Measurements from ENCODE around the gene SEPTIN2. TPM values are rescaled to one million over a fixed set of nuclear protein-coding genes. Genes with fewer than 3 reads are reported as not detected.
"Not testable (repeated sequence)": the region's sequence is repeated elsewhere in the genome, so short reads cannot be mapped to it uniquely, and the experiment has no call there.

The SEPTIN2 gene
- polyA plus RNA-seq (2012; ENCODE audit: insufficient read depth, insufficient read length): 136 TPM

DNA sequence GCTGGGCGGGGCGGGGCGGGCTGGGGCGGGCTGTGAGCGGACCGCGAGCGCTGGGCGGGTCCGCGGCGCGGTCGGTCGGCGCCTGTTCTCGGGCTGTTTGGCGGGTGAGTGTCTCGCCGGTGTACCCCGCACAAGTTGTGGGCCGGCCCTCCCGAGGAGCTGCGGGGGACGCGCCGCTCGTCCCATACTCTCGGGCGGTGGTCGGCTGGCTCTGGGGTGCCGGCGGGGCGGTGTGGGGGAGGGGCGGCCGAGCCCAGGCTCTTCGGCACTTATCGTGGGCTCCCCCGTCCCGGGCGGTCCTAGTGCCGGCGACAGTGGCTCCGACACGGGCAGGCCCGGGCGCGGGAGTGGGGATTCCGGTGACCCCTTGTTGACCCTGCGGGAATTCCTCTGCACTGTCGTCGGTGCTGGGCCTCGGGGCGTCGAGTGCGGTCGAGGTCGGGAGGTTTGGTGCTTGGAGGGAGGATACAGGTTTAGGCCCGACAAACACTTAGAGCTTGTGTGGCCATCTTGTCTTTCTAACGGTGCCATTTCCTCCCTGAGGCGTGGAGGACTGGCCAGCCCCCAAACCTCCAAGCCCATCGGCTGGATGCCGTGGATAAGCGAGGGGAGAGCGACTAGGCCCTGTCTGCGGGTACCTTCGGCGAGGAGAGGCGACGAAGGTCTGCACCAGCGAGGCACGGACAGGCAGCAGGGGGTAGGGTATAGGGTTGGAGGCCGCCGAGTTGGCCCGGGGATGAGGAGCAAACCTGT lies at the start of gene SEPTIN2:
Gene SEPTIN2 (plus strand): TSS at position 47 of the 753 bp plus-strand sequence. CDS start 8,308 bp downstream, outside the sequence.
- DNase-seq (ENCODE audit: low read depth, low spot score): no peak

DNA sequence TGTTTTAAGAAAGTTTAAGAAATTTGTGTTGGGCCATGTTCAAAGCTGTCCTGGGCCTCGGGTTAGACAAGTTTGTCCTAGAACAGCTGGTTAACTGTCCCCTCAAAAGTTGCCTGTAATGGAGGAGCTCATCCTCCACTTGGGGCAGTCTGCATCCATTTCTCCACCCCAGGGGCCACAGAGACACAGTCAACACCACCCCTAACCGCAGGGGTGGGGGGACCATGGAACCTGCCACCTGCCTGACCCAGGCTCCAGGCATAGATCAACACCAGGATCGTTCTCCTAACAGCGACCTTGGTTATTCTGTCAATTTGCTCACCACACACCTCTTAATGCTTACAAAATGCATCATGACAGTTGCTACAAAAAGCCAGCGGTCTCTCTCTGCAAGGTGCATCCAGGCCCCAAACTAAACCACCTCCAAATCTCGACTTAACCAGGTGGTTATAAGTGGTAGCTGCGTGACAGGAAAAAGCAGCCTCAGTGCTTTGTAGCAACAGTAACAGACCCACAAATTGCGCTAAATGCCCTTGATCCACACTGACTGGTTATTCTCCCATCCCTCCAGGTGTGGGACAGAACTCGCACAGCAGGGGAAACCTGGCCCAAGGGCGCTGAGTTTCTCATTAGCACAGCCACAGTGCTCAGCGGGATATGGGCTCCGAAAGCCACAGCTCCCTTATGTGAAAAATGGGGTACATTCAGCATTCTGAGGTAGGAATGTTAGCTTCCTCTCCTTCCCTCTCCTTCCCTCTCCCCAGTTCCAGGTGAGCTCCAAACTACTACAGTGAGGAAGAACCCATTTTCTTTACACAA lies 48.3 kb upstream of the SEPTIN2 start:
- H3K4me3 ChIP-seq (ENCODE audit: low read length): no peak overlapping the region
- DNase-seq (ENCODE audit: low read depth, low spot score): peak; percentile 84

More for the DNA sequence above, at the start of gene SEPTIN2:
- peak within 1 kb of the TSS; percentile 94 for H3K4me3 ChIP-seq (ENCODE audit: low read length)

DNA sequence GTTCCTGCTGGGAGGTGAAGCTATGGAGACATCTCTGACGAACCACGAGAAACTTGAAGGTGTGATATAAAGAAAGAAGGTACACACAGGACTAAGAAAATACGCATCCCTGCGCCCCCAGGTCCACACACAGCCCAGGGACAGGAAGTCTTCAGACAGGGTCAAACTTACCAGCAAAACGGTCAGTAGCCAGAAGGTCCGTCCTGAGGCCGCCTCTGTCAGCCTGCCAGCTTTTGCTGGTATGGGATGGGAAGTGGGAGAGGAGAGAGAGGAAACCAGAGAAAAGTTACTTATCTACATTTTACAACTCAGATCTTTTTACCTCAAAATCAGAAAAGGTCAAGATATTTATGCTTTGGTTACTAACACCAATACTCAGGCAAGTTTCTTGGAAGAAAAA lies 47.4 kb upstream of the SEPTIN2 start:
- no peak for DNase-seq (ENCODE audit: low read depth, low spot score)

DNA sequence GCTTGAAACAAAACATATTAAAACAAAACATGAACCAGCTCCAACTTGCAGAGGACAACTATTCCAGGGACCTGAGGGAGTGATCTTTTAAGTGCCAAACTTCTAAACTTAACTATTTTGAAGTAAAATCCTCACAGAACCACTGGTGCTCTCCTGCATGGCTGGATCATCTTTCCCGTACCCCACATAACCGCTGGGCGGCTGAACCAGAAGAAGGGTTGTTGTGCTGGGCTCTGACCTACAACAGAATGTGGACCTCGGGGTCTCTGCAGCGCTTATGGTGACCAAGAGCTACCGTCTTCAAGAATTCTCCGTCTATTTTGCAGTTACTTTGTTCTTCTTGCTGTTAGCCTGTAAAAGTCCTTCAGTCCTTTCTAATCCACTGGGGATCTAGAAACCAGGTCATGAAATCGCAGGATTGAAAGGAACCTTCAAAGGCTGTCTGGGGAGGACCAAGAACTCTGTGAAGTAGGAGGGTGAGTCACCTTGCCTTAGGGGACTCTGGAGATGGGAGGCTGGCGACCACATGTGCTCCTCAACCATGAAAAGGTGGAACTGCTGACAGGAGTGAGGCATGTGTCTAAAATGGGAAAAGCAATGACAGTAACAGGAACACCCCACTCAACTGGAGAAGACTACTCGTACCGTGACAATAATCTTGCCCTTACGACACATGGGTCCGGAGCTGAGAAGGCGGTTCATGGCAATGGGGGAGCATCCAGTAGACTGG lies 46.8 kb upstream of the SEPTIN2 start:
- no peak for DNase-seq (ENCODE audit: low read depth, low spot score)
- H3K4me3 ChIP-seq (ENCODE audit: low read length): no peak overlapping the region

More for the DNA sequence above, 47.4 kb upstream of the SEPTIN2 start:
- no peak overlapping the region for H3K4me3 ChIP-seq (ENCODE audit: low read length)

DNA sequence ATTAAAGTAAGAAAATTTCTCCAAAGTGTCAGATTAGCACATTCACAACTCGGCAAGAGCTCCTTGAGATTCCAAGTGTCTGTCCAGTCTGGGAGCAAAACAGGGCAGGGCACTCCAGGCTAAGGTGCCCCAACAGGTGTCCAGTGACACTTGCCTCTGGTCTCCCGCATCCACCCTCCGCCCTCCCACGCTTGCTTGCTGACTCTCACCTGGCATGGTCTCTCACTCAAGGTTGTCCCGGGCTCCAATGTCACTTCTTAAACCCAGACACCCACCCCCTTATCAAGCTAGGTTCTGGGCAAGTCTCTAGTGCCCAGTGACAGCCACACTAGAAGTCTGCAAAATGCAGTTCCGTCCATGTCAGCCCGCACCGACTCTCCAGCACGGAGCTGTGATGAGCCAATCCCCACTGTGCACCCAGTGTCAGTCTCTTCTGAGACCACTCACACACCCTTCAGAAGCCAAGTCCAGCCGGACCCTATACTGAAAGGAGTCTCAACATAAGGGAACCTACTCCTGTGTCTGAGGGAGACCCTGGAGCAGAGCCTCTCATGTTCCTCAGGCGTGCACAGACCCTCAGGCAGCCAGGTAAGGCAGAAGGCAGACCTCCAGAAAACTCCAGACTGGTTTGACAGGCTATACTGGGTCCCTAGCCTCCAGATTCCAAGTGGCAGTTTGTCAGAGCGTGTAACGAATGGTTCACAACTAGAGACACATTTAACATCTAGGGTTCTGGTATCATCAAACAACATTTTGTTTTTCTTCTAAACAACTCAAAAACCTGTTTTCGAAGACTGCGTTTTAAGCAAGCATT lies 45.8 kb upstream of the SEPTIN2 start:
- DNase-seq (ENCODE audit: low read depth, low spot score): no peak
- no peak overlapping the region for H3K4me3 ChIP-seq (ENCODE audit: low read length)

DNA sequence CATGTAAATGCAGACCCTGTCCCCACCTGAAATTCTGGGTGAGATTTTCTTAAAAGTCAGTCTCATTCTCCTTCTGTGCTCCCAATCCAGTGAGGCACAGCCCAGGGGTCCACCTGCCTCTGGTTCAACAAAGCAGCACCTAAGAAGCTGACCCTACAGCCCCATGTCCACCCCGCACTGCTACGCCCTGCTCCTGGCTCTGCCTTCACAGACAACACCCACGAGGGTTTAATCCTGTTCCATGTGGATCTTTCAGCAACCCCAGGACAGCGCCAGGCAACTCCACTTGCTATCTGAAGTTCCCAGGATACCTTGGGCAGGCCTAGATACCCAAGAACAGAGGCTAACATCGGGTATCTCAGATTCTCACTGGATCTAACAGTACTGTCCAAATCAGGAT lies 45.2 kb upstream of the SEPTIN2 start:
- DNase-seq (ENCODE audit: low read depth, low spot score): no peak
- H3K4me3 ChIP-seq (ENCODE audit: low read length): no peak overlapping the region

DNA sequence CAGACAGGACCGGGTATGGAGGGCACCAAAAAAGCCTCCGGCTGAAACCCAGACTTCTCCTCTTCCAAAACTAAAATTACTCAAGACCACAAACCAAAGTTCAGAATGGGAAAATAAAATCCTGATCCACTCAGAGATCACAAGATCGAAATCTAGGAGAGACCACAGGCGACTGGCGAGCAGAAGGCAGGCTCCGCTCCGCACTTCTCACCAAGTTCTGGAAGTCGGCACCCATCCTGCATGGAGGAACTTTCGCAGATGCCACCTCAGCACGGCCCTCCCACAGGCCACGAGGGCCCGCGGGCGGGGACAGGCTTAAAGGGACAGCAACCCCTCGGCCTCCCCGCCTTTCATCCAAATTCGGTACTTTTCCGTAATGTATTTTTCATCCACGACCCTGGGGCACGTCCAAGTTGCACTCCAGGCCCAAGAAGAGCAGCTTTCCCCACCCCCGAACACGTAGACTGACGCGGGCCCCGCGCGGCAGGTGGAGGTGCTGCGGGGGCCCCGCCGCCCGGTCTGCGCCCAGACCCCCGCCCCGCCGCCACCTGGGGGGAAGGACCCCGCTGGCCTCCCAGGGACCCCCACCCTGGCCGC lies 43.9 kb upstream of the SEPTIN2 start:
- DNase-seq (ENCODE audit: low read depth, low spot score): no peak
- no peak overlapping the region for H3K4me3 ChIP-seq (ENCODE audit: low read length)

DNA sequence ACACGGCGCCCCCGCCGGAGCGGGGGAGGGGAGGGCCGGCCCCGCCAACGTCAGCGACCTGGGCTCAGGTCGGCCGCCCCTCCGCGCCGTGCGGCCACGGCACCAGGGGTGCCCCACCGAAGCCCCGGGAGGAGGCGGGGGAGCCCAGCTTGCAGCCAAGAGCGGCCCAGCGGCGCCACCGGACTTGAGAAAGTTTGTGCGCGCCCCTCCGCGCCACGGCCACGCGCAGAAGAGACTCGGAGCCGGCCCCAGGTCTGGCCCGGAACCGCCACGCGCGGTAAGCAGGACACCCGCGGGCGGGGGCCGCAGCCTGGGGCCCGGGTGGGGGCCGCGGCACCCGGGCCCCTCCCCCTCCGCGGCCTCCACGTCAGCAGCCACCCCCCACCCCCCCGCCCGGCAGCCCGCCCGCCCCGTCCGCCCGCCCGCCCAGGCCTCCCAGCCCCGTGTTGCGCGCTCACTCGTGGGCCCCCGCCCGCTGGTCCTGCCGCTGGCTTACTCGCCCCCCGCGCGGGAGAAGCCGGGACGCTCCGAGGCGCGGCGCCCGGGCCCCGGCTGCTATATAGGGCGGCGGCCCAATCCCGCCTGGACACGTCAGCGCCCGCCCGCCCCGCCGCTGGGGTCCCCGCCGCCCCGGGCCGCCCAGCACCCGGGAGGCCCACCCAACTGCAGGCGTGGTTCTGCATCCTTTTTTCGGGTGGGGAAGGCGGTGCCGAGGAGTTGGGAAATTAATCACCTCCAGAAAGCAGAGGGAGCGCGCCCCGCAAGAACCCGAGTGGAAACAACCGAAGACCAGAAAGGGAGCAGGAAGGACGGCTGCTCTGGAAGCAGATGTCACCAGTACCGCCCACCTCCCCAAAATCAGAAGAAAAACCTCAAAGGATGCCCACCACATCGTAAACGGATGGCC lies 43.2 kb upstream of the SEPTIN2 start:
- no peak for DNase-seq (ENCODE audit: low read depth, low spot score)
- H3K4me3 ChIP-seq (ENCODE audit: low read length): no peak overlapping the region

DNA sequence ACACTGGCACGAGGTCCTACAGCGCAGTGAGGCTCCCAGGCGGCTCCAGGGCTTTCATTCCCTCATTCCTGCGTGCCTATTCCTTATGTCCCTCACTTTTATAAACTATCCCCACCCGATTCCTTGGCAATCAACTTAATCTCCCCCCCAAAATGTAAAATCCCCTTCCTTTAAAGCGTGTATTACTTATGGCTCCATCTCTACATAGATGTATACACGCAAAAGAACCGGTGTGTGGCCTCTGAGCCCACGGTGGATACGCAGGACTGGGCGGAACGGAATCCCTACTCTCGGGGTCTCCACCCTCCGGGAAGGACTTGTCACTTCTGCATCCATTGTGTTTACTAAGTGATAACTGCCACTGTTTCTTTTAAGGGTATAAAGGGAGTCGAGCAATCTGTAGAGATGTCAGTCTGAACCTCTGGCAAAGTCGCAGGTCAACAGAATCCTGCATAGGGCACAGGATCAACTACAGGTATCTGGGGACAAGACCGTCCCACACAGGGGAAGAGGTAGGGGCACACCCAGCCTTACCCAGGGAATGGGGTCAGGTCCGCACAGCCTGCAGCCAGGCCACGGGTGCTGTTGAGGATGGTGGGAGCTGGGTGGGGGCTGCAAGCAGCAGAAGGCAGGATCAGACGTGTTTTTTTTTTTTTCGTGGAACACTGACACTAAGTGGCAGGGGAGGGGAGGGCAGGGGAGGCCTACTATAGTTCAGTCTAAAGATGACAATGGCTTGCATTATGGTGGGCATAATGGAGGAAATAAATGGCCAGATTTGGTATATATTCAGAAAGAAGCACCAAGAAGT lies 42.3 kb upstream of the SEPTIN2 start:
- DNase-seq (ENCODE audit: low read depth, low spot score): no peak
- H3K4me3 ChIP-seq (ENCODE audit: low read length): no peak overlapping the region

DNA sequence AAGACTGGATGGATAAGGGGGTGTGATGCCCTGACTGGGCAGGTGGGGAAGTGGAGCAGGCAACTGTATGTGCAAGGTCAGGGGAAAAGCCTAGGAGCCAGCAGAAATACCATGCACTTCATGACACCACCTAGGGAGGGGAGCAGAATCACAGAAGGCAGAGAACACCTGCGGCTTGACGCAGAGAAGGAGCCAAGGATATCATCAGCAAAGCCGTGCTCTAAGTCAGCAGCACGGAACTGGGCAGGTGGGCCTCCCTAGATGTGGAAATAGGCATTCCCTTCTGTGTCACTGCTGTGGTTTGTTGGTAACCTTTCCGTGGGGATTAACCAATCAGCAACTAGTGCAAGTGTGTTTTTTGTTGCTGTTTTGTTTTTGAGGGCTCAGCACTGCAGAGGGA lies 41.6 kb upstream of the SEPTIN2 start:
- DNase-seq (ENCODE audit: low read depth, low spot score): no peak
- no peak overlapping the region for H3K4me3 ChIP-seq (ENCODE audit: low read length)

DNA sequence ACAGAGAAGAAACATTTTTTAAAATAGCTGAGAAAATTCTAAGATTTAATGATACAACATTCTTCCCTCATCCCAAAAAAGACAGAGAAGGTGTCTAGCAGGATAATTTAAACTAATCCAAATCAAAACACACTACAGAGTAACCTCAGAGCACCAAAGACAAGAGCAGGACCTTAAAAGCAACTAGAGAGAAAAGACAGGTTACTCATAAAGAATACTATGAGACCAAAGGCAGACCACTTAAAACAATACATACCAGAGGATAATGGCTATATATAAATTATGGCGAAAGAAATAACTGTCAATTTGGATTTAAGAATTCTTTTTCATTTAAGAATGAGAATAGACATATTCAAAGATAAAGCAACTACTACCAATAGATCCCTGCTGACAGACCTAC lies 40.2 kb upstream of the SEPTIN2 start:
- H3K4me3 ChIP-seq (ENCODE audit: low read length): no peak overlapping the region
- DNase-seq (ENCODE audit: low read depth, low spot score): no peak

DNA sequence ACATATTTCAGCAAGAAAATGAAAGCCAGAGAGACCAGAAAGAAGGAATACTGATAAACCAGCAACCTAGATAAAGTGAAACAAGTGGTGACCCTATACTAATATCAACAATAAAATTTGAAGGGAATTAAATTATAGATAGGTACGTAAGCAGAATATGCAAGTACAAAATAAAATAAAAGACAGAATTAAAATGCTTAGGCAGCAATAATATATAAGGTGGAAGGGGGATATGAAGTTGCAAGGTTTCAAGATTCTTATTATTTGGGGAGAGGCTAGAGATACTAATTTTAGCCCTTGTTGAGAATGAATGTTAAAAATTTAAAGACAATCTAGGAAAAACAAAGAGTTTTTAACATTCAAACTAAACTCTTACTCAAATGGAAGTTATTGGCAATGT lies 39.8 kb upstream of the SEPTIN2 start:
- no peak for DNase-seq (ENCODE audit: low read depth, low spot score)
- no peak overlapping the region for H3K4me3 ChIP-seq (ENCODE audit: low read length)

DNA sequence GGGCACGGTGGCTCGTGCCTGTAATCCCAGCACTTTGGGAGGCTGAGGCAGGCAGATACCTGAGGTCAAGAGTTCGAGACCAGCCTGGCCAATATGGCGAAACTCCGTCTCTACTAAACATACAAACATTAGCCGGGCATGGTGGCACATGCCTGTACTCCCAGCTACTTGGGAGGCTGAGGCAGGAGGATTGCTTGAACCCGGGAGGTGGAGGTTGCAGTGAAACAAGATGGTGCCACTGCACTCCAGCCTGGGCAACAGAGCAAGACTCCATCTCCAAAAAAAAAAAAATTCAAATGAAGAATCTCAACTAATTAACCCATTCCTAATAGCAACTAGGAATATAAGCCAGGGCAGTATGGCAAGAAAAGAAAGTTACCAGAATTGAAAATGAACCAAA lies 37.4 kb upstream of the SEPTIN2 start:
- not testable (repeated sequence) for H3K4me3 ChIP-seq (ENCODE audit: low read length); DNase-seq (ENCODE audit: low read depth, low spot score)

DNA sequence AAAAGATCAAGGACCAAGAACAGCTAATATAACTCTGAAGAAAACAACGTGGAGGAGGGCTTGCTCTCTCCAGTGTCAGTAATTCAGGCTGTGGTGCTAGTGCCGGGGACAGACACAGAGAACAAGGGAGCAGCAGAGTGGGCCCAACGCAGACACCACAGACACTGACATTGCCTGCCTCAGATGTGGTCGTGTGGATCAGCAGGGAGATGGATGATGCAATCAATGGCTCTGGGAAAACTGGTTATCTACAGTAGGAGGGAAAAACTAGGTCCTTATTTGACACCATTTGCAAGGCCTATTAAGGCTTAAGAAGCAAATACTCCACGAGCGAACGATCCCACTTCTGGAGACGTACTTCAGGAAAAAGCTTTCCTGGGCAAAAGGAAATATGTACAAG lies 36.3 kb upstream of the SEPTIN2 start:
- no peak for DNase-seq (ENCODE audit: low read depth, low spot score)
- no peak overlapping the region for H3K4me3 ChIP-seq (ENCODE audit: low read length)

DNA sequence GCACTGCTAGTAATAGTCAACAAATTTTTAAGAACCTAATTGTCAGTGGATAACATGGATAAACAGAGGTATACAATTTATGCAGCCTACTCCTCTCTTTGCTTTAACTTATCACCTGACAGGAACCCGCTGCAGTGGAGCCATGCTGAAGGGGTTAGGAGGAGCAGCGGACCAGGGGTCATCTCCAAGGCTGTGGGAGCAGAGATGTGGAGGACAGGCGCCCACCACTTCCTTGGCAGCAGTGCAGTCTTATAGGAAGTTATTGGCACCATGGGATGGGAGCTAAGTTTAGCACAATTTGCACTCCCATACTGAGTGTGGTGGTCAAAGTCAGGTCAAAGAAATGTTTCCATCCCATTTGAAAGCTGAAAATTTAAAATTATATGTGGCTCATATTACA lies 35.9 kb upstream of the SEPTIN2 start:
- DNase-seq (ENCODE audit: low read depth, low spot score): no peak
- H3K4me3 ChIP-seq (ENCODE audit: low read length): no peak overlapping the region

DNA sequence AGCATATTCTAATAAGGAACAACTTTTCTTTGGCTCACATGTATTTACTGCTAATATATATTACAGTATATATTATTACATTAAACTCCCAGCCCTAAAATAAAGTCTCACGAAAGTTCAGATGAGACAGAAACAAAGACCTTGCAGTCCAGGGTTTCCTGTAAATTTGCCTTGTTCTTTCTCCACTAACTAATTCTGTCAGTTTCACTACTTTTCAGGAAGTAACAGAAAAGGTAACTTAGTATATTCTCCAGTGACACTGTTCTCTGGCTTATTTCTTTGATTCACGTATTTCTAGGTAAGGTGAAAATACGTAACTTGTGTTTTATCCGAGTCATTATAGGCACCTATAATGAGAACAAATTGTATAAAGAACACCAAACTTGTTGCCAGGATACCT lies 35.4 kb upstream of the SEPTIN2 start:
- no peak overlapping the region for H3K4me3 ChIP-seq (ENCODE audit: low read length)
- DNase-seq (ENCODE audit: low read depth, low spot score): no peak

DNA sequence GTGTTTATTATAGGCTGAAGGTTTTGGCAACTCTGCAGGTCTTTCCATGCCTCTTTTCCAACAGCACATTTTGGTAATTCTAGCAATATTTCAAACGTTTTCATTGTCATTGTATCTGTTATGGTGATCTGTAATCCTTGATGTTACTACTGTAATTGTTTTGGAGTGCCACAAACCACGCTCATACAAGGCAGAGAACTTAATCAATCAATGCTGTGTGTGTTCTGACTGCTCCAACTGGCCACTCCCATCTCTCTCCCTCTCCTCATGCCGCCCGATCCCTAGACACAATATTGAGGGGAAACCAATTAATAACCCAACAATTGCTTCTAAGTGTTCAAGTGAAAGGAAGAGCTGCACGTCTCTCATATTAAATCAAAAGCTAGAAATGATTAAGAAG lies 33.2 kb upstream of the SEPTIN2 start:
- H3K4me3 ChIP-seq (ENCODE audit: low read length): no peak overlapping the region
- DNase-seq (ENCODE audit: low read depth, low spot score): no peak
